ENCODE measurements around the gene ARRDC5. TPM values are rescaled to one million over a fixed set of nuclear protein-coding genes. Genes with fewer than 3 reads are reported as not detected.

Gene ARRDC5
- total and polyA plus RNA-seq, 2 of the 13 experiments (the other 11 are each of a cell fraction or from before 2014, with no cell fraction given), result not detected

- 0 out of 2 replicates have a peak, but pooled peaks have one; percentile 83 for TF ChIP-seq ZNF234 (CRISPR knock-in tag; conservative IDR thresholded peaks at IDR 0.05)
- TF ChIP-seq POLR2A (IDR thresholded peaks at IDR 0.05; ENCODE audit: insufficient read depth in 1 of 2, low read depth in 2 of 2, low read length in 2 of 2), result peak; percentile 65 to 70
- peak; percentile 59; the same call in 1 of the 2 replicates for TF ChIP-seq ZNF773 (CRISPR knock-in tag; IDR thresholded peaks at IDR 0.05; ENCODE audit: borderline replicate concordance)
- peak; percentile 88 for TF ChIP-seq NFYB (CRISPR knock-in tag; IDR thresholded peaks at IDR 0.05)
- peak; percentile 76; the same call in 1 of the 2 replicates for TF ChIP-seq MAX (IDR thresholded peaks at IDR 0.05)
- TF ChIP-seq SP4 (CRISPR knock-in tag; IDR thresholded peaks at IDR 0.05), result 0 out of 2 replicates have a peak, but pooled peaks have one; percentile 14
- no peak for TF ChIP-seq EED (CRISPR knock-in tag; IDR thresholded peaks at IDR 0.05)
- TF ChIP-seq POGK (CRISPR knock-in tag; conservative IDR thresholded peaks at IDR 0.05), result peak; percentile 57
- peak; percentile 67; the same call in 1 of the 2 replicates for TF ChIP-seq TSC22D2 (CRISPR knock-in tag; IDR thresholded peaks at IDR 0.05; ENCODE audit: borderline replicate concordance)
- TF ChIP-seq ZNF678 (CRISPR knock-in tag; IDR thresholded peaks at IDR 0.05), result 0 out of 2 replicates have a peak, but pooled peaks have one; percentile 49
- TF ChIP-seq YEATS4 (CRISPR knock-in tag; IDR thresholded peaks at IDR 0.05; ENCODE audit: borderline replicate concordance), result peak; percentile 3; the same call in 1 of the 2 replicates
- peak; percentile 71 for TF ChIP-seq POLR2G (IDR thresholded peaks at IDR 0.05; ENCODE audit: low read depth, low read length)
- 0 out of 2 replicates have a peak, but pooled peaks have one; percentile 37 for TF ChIP-seq SALL2 (CRISPR knock-in tag; IDR thresholded peaks at IDR 0.05)
- no peak for TF ChIP-seq ZMYM3 (CRISPR knock-in tag; IDR thresholded peaks at IDR 0.05)
- peak; percentile 70 for TF ChIP-seq IKZF4 (CRISPR knock-in tag; IDR thresholded peaks at IDR 0.05; ENCODE audit: borderline replicate concordance, low read depth, not compliant biosample characterization)
- TF ChIP-seq ZNF720 (CRISPR knock-in tag; IDR thresholded peaks at IDR 0.05), result no peak
- peak; percentile 61; the same call in 1 of the 2 replicates for TF ChIP-seq ZNF709 (CRISPR knock-in tag; IDR thresholded peaks at IDR 0.05)
- TF ChIP-seq ZNF766 (CRISPR knock-in tag; IDR thresholded peaks at IDR 0.05; ENCODE audit: borderline replicate concordance), result 0 out of 2 replicates have a peak, but pooled peaks have one; percentile 66
- no peak for TF ChIP-seq SMARCE1 (IDR thresholded peaks at IDR 0.05; ENCODE audit: borderline replicate concordance)
- TF ChIP-seq TARDBP (CRISPR knock-in tag; IDR thresholded peaks at IDR 0.05), result 0 out of 2 replicates have a peak, but pooled peaks have one; percentile 42
- TF ChIP-seq, protein P1, sequence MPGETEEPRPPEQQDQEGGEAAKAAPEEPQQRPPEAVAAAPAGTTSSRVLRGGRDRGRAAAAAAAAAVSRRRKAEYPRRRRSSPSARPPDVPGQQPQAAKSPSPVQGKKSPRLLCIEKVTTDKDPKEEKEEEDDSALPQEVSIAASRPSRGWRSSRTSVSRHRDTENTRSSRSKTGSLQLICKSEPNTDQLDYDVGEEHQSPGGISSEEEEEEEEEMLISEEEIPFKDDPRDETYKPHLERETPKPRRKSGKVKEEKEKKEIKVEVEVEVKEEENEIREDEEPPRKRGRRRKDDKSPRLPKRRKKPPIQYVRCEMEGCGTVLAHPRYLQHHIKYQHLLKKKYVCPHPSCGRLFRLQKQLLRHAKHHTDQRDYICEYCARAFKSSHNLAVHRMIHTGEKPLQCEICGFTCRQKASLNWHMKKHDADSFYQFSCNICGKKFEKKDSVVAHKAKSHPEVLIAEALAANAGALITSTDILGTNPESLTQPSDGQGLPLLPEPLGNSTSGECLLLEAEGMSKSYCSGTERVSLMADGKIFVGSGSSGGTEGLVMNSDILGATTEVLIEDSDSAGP (CRISPR knock-in tag; IDR thresholded peaks at IDR 0.05; ENCODE audit: borderline replicate concordance), result peak; percentile 57; the same call in 1 of the 2 replicates
- no peak for TF ChIP-seq EP300 (IDR thresholded peaks at IDR 0.05; ENCODE audit: low read depth in 2 of 2, low read length in 2 of 2)
- no peak for TF ChIP-seq EP300 (CRISPR knock-in tag; IDR thresholded peaks at IDR 0.05; ENCODE audit: borderline replicate concordance)
- peak; percentile 68; the same call in 1 of the 2 replicates for TF ChIP-seq ZNF510 (CRISPR knock-in tag; IDR thresholded peaks at IDR 0.05; ENCODE audit: low read depth)
- TF ChIP-seq ARNT2 (CRISPR knock-in tag; IDR thresholded peaks at IDR 0.05; ENCODE audit: low read depth), result peak; percentile 29; the same call in 1 of the 2 replicates
- peak; percentile 34; the same call in 1 of the 2 replicates for TF ChIP-seq HES4 (CRISPR knock-in tag; IDR thresholded peaks at IDR 0.05; ENCODE audit: borderline replicate concordance)
- no peak for TF ChIP-seq TCF12 (IDR thresholded peaks at IDR 0.05)
- TF ChIP-seq TCF12 (CRISPR knock-in tag; IDR thresholded peaks at IDR 0.05), result 0 out of 2 replicates have a peak, but pooled peaks have one; percentile 52
Measured at GRCh38 chr19:4909156-4909896, 6.6 kb upstream of the ARRDC5 start, which contains the start of gene UHRF1 (continued).
